H9 (cell line): ENCODE measurements around the gene ENC1. TPM values are rescaled to one million over a fixed set of nuclear protein-coding genes. Genes with fewer than 3 reads are reported as not detected.

ENCODE experiments used
- DNase-seq: peaks from one replicate; pipeline ENCODE4 v3.0.0-alpha.2; 2017
- H2AFZ ChIP-seq: one replicate; pipeline ENCODE4 v1.6.1; 2013; ENCODE audit warnings: mild to moderate bottlenecking, low read length, control low read depth, moderate library complexity
- H2AK5ac ChIP-seq: 2 replicates; pipeline ENCODE4 v1.6.1; 2013; ENCODE audit warnings: low read length, control low read depth, mixed read lengths; ENCODE audit not compliant: insufficient read length
- H2BK120ac ChIP-seq: one replicate; pipeline ENCODE4 v1.6.1; 2013; ENCODE audit warnings: low read depth, mild to moderate bottlenecking, low read length, control low read depth, inconsistent platforms; ENCODE audit not compliant: poor library complexity, severe bottlenecking
- H2BK12ac ChIP-seq: 2 replicates; pipeline ENCODE4 v1.6.1; 2013; ENCODE audit warnings: low read length, control low read depth, mixed read lengths, low read depth; ENCODE audit not compliant: insufficient read length
- H2BK15ac ChIP-seq: 2 replicates; pipeline ENCODE4 v1.6.1; 2013; ENCODE audit warnings: low read depth, low read length, control low read depth
- H2BK20ac ChIP-seq: one replicate; pipeline ENCODE4 v1.6.1; 2013; ENCODE audit warnings: low read depth, mild to moderate bottlenecking, low read length, control low read depth, inconsistent platforms; ENCODE audit not compliant: poor library complexity, severe bottlenecking
- H2BK5ac ChIP-seq: 2 replicates; pipeline ENCODE4 v1.6.1; 2013; ENCODE audit warnings: low read length, control low read depth, mixed read lengths; ENCODE audit not compliant: insufficient read length
- H3K14ac ChIP-seq: 2 replicates; pipeline ENCODE4 v1.6.1; 2013; ENCODE audit warnings: low read length, control low read depth; ENCODE audit not compliant: insufficient read depth
- H3K18ac ChIP-seq: 2 replicates; pipeline ENCODE4 v1.6.1; 2013; ENCODE audit warnings: low read depth, mild to moderate bottlenecking, mixed read lengths, low read length, control low read depth; ENCODE audit not compliant: insufficient read length
- H3K23ac ChIP-seq: 2 replicates; pipeline ENCODE4 v1.6.1; 2013; ENCODE audit warnings: low read length, control low read depth, mixed read lengths, low read depth; ENCODE audit not compliant: insufficient read length
- H3K23me2 ChIP-seq: 2 replicates; pipeline ENCODE4 v1.6.1; 2013; ENCODE audit warnings: low read depth, mild to moderate bottlenecking, mixed read lengths, low read length, control low read depth; ENCODE audit not compliant: insufficient read length, poor library complexity, severe bottlenecking
- H3K27ac ChIP-seq: 2 replicates; pipeline ENCODE4 v1.5.1; 2013; ENCODE audit warnings: low read length, control low read depth, mixed read lengths, low read depth; ENCODE audit not compliant: insufficient read length
- H3K27me3 ChIP-seq: 2 replicates; pipeline ENCODE4 v1.6.1; 2013; ENCODE audit warnings: low read length, control low read depth, inconsistent platforms; ENCODE audit not compliant: insufficient read depth
- H3K4ac ChIP-seq: 2 replicates; pipeline ENCODE4 v1.6.1; 2013; ENCODE audit warnings: low read depth, mild to moderate bottlenecking, control low read depth, inconsistent platforms, low read length, moderate library complexity
- H3K4me1 ChIP-seq: 2 replicates; pipeline ENCODE4 v1.6.1; 2013; ENCODE audit warnings: low read length, control low read depth, inconsistent platforms; ENCODE audit not compliant: insufficient read depth
- H3K4me2 ChIP-seq: 2 replicates; pipeline ENCODE4 v1.6.1; 2013; ENCODE audit warnings: low read length, control low read depth, mixed read lengths; ENCODE audit not compliant: insufficient read length, insufficient read depth
- H3K56ac ChIP-seq: 2 replicates; pipeline ENCODE4 v1.6.1; 2013; ENCODE audit warnings: low read depth, mild to moderate bottlenecking, mixed read lengths, low read length, control low read depth; ENCODE audit not compliant: insufficient read length
- H3K79me1 ChIP-seq: 2 replicates; pipeline ENCODE4 v1.6.1; 2013; ENCODE audit warnings: low read depth, mild to moderate bottlenecking, moderate library complexity, low read length, control low read depth, inconsistent platforms; ENCODE audit not compliant: insufficient read depth, poor library complexity, severe bottlenecking
- H3K79me2 ChIP-seq: 2 replicates; pipeline ENCODE4 v1.6.1; 2013; ENCODE audit warnings: low read length, control low read depth, inconsistent platforms; ENCODE audit not compliant: insufficient read depth
- H3K9ac ChIP-seq: 2 replicates; pipeline ENCODE4 v1.6.1; 2013; ENCODE audit warnings: low read length, control low read depth, mixed read lengths; ENCODE audit not compliant: insufficient read length; ENCODE audit errors: extremely low read depth
- H3K9me3 ChIP-seq: one replicate; pipeline ENCODE4 v1.6.1; 2013; ENCODE audit warnings: low read depth, low read length, inconsistent platforms; ENCODE audit not compliant: control insufficient read depth
- H3T11ph ChIP-seq: one replicate; pipeline ENCODE4 v1.6.1; 2013; ENCODE audit warnings: mild to moderate bottlenecking, low read length, control low read depth, inconsistent platforms
- H4K20me1 ChIP-seq: one replicate; pipeline ENCODE4 v1.6.1; 2013; ENCODE audit not compliant: control insufficient read depth, insufficient read length, insufficient read depth
- H4K5ac ChIP-seq: 2 replicates; pipeline ENCODE4 v1.6.1; 2013; ENCODE audit warnings: low read depth, mild to moderate bottlenecking, mixed read lengths, low read length, control low read depth; ENCODE audit not compliant: insufficient read length
- H4K8ac ChIP-seq: replicated peaks from 2 replicates; pipeline ENCODE4 v1.6.1; 2013; ENCODE audit warnings: low read length, control low read depth, mixed read lengths, low read depth; ENCODE audit not compliant: insufficient read length
- H4K91ac ChIP-seq: 2 replicates; pipeline ENCODE4 v1.6.1; 2013; ENCODE audit warnings: low read depth, mild to moderate bottlenecking, moderate library complexity, mixed read lengths, low read length, control low read depth; ENCODE audit not compliant: insufficient read length
- H3K27ac Mint-ChIP-seq, 3 experiments: 2 replicates in 2 of 3; 3 replicates in 1 of 3; pipeline ENCODE4 v1.8.0; 2020 to 2021; ENCODE audit warnings: mixed read lengths in 3 of 3, mild to moderate bottlenecking in 1 of 3, moderate library complexity in 1 of 3
- H3K27me3 Mint-ChIP-seq: 2 replicates; pipeline ENCODE4 v1.8.0; 2021; ENCODE audit warnings: low read depth, mild to moderate bottlenecking, moderate library complexity, mixed read lengths
- H3K36me3 Mint-ChIP-seq, 3 experiments: 2 replicates in 2 of 3; 3 replicates in 1 of 3; pipeline ENCODE4 v1.8.0; 2020 to 2021; ENCODE audit warnings: low read depth in 3 of 3, mixed read lengths in 3 of 3; ENCODE audit not compliant: insufficient read depth in 1 of 3
- H3K4me1 Mint-ChIP-seq, 2 experiments: 2 replicates each; pipeline ENCODE4 v1.8.0; 2020; ENCODE audit warnings: mixed read lengths in 2 of 2
- H3K4me3 Mint-ChIP-seq, 2 experiments: 2 replicates in 1 of 2; 3 replicates in 1 of 2; pipeline ENCODE4 v1.8.0; 2020 to 2021; ENCODE audit warnings: mild to moderate bottlenecking in 2 of 2, mixed read lengths in 2 of 2, moderate library complexity in 1 of 2
- H3K9me3 Mint-ChIP-seq, 2 experiments: 2 replicates in 1 of 2; 3 replicates in 1 of 2; pipeline ENCODE4 v1.8.0; 2020; ENCODE audit warnings: mild to moderate bottlenecking in 2 of 2, mixed read lengths in 2 of 2, moderate library complexity in 1 of 2
- CTCF ChIP-seq: fragments of 200-600 bp; sonication (generic); conservative IDR thresholded peaks from 3 replicates; pipeline ENCODE4 v1.8.0; 2021; ENCODE audit warnings: antibody characterized with exemption, mild to moderate bottlenecking
- WGBS: extraction: QIAGEN DNeasy Blood & Tissue Kit; methylation state at CpG from one replicate; pipeline ENCODE4 v1.1.7; 2013; ENCODE audit warnings: missing lambda C conversion rate, low lambda C conversion rate, mixed read lengths; ENCODE audit not compliant: insufficient read length; ENCODE audit errors: extremely low coverage; 5-methylcytosine and 5-hydroxymethylcytosine counted together
- total RNA-seq: library from RNA; stranded (reverse); gene quantifications from 2 replicates; pipeline ENCODE4 v1.2.1, GENCODE V29; 2021

Gene ENC1
- total RNA-seq, 1 experiment from 2014 or later: 14.4 TPM

- no peak overlapping the region for H2BK12ac ChIP-seq
- H2AFZ ChIP-seq: no peak overlapping the region
- Mint-ChIP-seq H3K27me3 (peaks cover 35% of the 10 kb centered on the region), H3K36me3 (peaks cover 18 to 31% (median 30%) of the 10 kb centered on the region in 3 experiments), H3K9me3 (no peaks in the 10 kb centered on the region), H3K27ac (no peak overlapping the region), H3K4me1 (peaks cover 23 to 27% of the 10 kb centered on the region in 2 experiments), H3K4me3 (no peak overlapping the region)
- H4K8ac ChIP-seq: no peak overlapping the region
- H3K23ac ChIP-seq: no peak overlapping the region
- H3T11ph ChIP-seq: no peak overlapping the region
- H4K5ac ChIP-seq: no peak overlapping the region
- no peak overlapping the region for H2BK120ac ChIP-seq
- H3K14ac ChIP-seq: no peak overlapping the region
- H3K23me2 ChIP-seq: peaks cover 19% of the 10 kb centered on the region
- H3K56ac ChIP-seq: no peak overlapping the region
- no peak for DNase-seq
- H4K20me1 ChIP-seq: no peaks in the 10 kb centered on the region
- H3K27ac ChIP-seq: no peak overlapping the region
- no peak for TF ChIP-seq CTCF
- H2BK5ac ChIP-seq: no peak overlapping the region
- H3K27me3 ChIP-seq: no peaks in the 10 kb centered on the region; the same call in 1 of the 2 replicates
- H3K9me3 ChIP-seq: no peaks in the 10 kb centered on the region
- H2BK15ac ChIP-seq: no peak overlapping the region
- no peak overlapping the region for H3K9ac ChIP-seq
- H3K4ac ChIP-seq: no peak overlapping the region
- peaks cover under 1% of the 10 kb centered on the region; the same call in 1 of the 2 replicates for H3K4me1 ChIP-seq
- WGBS: no CpG with 5 or more reads among the region's 4 CpGs
- H3K79me1 ChIP-seq: no peaks in the 10 kb centered on the region
- no peak overlapping the region for H4K91ac ChIP-seq
- H2BK20ac ChIP-seq: no peak overlapping the region
- no peak overlapping the region for H3K18ac ChIP-seq
- H3K79me2 ChIP-seq: peaks cover 5% of the 10 kb centered on the region; the same call in 1 of the 2 replicates
- H2AK5ac ChIP-seq: no peak overlapping the region
- no peak overlapping the region for H3K4me2 ChIP-seq
Measured at GRCh38 chr5:74636552-74636951, 4.0 kb downstream of the ENC1 start.
